Epithelial cell of esophagus (primary cell): ENCODE measurements around the gene KIF1A.

Experiments used
- DNase-seq: peaks from one replicate; pipeline ENCODE4 v3.0.0; 2010; ENCODE audit warnings: low read depth
- H3K4me3 ChIP-seq: 2 replicates; pipeline ENCODE4 v1.5.1; 2011; ENCODE audit warnings: mild to moderate bottlenecking, low read length, control low read depth
- CTCF ChIP-seq: IDR thresholded peaks from 2 replicates; pipeline ENCODE4 v1.5.1; 2011; ENCODE audit warnings: low read depth, mild to moderate bottlenecking, low read length, control low read depth, inconsistent platforms; ENCODE audit not compliant: insufficient read depth; ENCODE audit errors: missing control alignments

KIF1A gene

GRCh38 chr2:240789501-240790369 is 30.3 kb downstream of the KIF1A start:
- no peak for TF ChIP-seq CTCF

DNA sequence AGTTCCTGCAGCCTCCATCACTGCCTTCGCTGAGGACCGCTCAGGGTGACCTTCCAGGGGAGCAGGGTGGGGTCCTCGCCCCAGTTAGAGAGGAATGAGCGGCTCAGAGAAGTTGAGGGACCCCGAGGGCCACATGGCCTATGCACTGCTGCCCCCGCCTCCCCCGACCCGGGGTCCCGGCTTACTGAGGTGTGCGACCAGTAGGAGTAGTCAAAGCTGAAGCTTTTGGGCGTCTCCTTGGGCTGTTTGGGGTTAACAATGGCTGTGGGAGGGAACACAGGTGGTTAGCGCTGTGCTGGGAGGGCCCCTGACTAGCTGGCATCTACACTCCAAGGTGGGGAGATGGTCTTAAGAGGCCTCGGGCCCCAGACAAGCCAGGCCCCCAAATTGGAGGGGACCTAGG is 31.0 kb downstream of the KIF1A start:
- no peak overlapping the region for H3K4me3 ChIP-seq
- no peak for DNase-seq
- no peak for TF ChIP-seq CTCF

More at GRCh38 chr2:240789501-240790369, 30.3 kb downstream of the KIF1A start:
- no peak for DNase-seq
- no peak overlapping the region for H3K4me3 ChIP-seq

DNA sequence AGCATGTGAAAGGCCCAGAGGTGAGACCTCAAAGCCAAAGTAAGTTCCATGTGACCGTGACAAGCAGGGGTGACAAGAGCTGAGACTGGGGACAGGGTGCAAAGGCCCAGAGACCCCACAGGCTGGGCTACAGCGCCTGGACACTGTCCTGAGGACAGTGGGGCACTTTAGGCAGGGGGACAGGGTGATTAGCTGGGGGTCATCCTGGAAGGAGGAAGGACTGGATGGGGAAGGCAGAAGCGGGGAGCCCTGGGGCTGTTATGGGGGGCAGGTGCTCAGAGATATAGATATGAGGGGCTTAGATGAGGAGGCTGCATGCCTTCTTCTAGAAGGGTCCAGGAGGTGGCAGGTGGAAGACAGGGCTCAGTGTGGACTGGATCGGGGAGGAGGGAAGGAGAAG is 31.5 kb downstream of the KIF1A start:
- TF ChIP-seq CTCF: no peak
- H3K4me3 ChIP-seq: no peak overlapping the region
- no peak for DNase-seq

DNA sequence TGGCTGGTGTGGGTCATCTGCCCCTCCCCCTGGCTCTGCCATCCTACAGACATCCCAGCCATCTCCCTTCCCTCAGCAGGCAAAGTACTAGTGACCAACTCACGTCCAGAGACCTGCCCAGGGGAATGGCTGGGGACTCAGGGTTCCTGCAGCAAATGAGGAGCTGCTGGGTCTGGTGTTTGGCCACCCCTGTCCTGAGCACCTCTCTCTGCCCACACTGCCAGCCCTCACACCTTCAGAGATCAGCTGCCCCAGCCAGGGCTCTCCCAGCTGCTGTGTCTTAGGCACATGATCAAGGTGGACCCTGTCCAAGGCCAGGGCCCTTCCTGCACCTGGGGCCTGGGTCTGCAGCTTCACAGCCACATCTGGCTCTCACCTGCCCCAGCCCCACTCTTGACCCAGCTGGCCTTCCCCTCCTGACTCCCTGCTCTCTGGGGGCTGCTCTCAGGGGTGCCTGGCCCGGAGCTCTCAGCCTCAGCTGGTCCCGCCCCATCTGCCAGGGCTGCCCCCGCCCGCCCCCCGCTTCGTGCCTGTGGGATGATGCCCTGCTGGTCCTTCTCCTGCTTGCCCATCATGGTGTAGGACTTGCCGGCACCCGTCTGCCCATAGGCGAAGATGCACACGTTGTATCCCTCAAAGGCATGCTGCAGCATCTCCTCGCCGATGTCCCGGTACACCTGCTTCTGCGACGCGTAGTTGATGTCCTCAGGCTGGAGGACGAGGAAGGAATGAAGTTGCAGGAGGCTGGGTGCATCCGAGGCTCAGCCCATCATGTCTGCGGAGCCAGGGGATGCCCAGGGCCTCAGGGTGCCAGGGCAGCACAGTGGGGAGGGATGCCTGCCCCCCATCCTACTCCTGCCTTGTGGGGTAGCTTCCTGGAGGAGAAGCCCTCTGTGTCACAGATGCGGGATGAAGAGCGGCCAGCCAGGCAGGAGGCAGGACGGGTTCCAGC is 32.2 kb downstream of the KIF1A start:
- DNase-seq: no peak
- no peak for TF ChIP-seq CTCF
- H3K4me3 ChIP-seq: no peak overlapping the region

DNA sequence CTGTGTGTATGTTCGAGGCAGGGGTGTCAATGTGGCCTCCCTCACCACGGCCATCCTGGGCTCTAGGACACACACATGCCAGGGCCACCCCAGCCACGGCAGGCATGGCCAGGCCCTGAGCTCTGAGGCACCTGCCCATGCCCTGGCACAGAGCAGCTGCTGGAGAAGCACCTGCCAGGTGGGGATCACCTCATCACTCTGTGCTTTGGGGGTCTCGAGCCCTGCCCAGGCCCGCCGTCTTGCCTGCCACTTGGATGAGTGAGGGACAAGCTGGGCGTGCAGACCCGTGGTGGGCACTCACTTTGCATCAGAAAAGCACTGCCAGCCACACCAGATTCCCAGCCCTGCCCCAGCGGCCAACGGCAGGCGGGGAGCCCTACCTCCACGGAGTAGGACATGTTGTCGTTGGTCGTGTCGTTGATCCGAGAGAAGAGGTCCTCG is 33.1 kb downstream of the KIF1A start:
- TF ChIP-seq CTCF: no peak
- H3K4me3 ChIP-seq: no peak overlapping the region
- DNase-seq: no peak

GRCh38 chr2:240786355-240786841 is 33.6 kb downstream of the KIF1A start:
- no peak overlapping the region for H3K4me3 ChIP-seq
- DNase-seq: no peak
- no peak for TF ChIP-seq CTCF
